ENCODE results near the gene NDUFA5. TPM values are rescaled to one million over a fixed set of nuclear protein-coding genes. Genes with fewer than 3 reads are reported as not detected.

The NDUFA5 gene
- total RNA-seq, 4 donors from 2014 or later, result 107 to 129 (median 124) TPM

GRCh38 chr7:123548406-123548805, 9.2 kb downstream of the NDUFA5 start:
- intact Hi-C loops (cut with DNase I), result no loop called here
- H3K9me3 ChIP-seq, result no peaks in the 10 kb centered on the region
- TF ChIP-seq POLR2A (IDR thresholded peaks at IDR 0.05) (no peak), CTCF (IDR thresholded peaks at IDR 0.05) (no peak)
- no peak for DNase-seq
- no peaks in the 10 kb centered on the region for H3K27me3 ChIP-seq
- H3K27ac ChIP-seq, result no peak overlapping the region
- WGBS, 2 donors, result 83 to 86% methylated on average over 1 of the region's 1 CpG
- H3K4me1 ChIP-seq, result no peaks in the 10 kb centered on the region
- peaks cover 0 to 11% of the 10 kb centered on the region in 2 donors for H3K36me3 ChIP-seq
- no peak overlapping the region for H3K4me3 ChIP-seq (replicated peaks in 1 of 3)

GRCh38 chr7:123539871-123540270, 17.7 kb downstream of the NDUFA5 start:
- Histone ChIP-seq H3K9me3 (no peaks in the 10 kb centered on the region), H3K27me3 (no peaks in the 10 kb centered on the region), H3K4me3 (replicated peaks in 1 of 3) (no peak overlapping the region), H3K36me3 (no peaks in the 10 kb centered on the region), H3K4me1 (no peaks in the 10 kb centered on the region), H3K27ac (no peak overlapping the region)
- DNase-seq, result no peak
- WGBS, 2 donors, result 74 to 80% methylated on average over 1 of the region's 1 CpG
- no peak for TF ChIP-seq CTCF (IDR thresholded peaks at IDR 0.05)
- no peak for TF ChIP-seq POLR2A (IDR thresholded peaks at IDR 0.05)
- intact Hi-C loops (cut with DNase I), result loop anchor here (5.0 kb wide), 1 partner anchor 48 kb away; no protein-coding TSS in a partner anchor

GRCh38 chr7:123538897-123539296, 18.7 kb downstream of the NDUFA5 start:
- no peak overlapping the region for H3K27ac ChIP-seq
- no peaks in the 10 kb centered on the region for H3K4me1 ChIP-seq
- no peaks in the 10 kb centered on the region for H3K9me3 ChIP-seq
- H3K27me3 ChIP-seq, result no peaks in the 10 kb centered on the region
- 95 to 99% methylated on average over 1 of the region's 1 CpG for WGBS, 2 donors
- DNase-seq, result no peak
- no peak overlapping the region for H3K4me3 ChIP-seq (replicated peaks in 1 of 3)
- intact Hi-C loops (cut with DNase I), result loop anchor here (5.0 kb wide), 1 partner anchor 47 kb away; no protein-coding TSS in a partner anchor
- no peaks in the 10 kb centered on the region for H3K36me3 ChIP-seq
- TF ChIP-seq POLR2A (IDR thresholded peaks at IDR 0.05), result no peak
- no peak for TF ChIP-seq CTCF (IDR thresholded peaks at IDR 0.05)

- no peak for TF ChIP-seq POLR2A (IDR thresholded peaks at IDR 0.05)
- no peak for TF ChIP-seq CTCF (IDR thresholded peaks at IDR 0.05)
- Histone ChIP-seq H3K36me3 (no peaks in the 10 kb centered on the region), H3K4me1 (no peaks in the 10 kb centered on the region), H3K9me3 (no peaks in the 10 kb centered on the region), H3K27ac (no peak overlapping the region), H3K4me3 (replicated peaks in 1 of 3) (no peak overlapping the region), H3K27me3 (no peaks in the 10 kb centered on the region)
- DNase-seq, result no peak
- intact Hi-C loops (cut with DNase I), result loop anchor here (5.0 kb wide), 1 partner anchor 46 kb away; no protein-coding TSS in a partner anchor
- 74 to 86% methylated on average over 7 of the region's 7 CpGs for WGBS, 2 donors
Measured at GRCh38 chr7:123538189-123538714, 19.4 kb downstream of the NDUFA5 start.

- Histone ChIP-seq H3K27ac (no peak overlapping the region), H3K27me3 (no peaks in the 10 kb centered on the region), H3K4me3 (replicated peaks in 1 of 3) (no peak overlapping the region), H3K36me3 (no peaks in the 10 kb centered on the region), H3K9me3 (no peaks in the 10 kb centered on the region), H3K4me1 (no peaks in the 10 kb centered on the region)
- intact Hi-C loops (cut with DNase I), result loop anchor here (5.0 kb wide), 1 partner anchor 45 kb away; no protein-coding TSS in a partner anchor
- 24 to 50% methylated on average over 3 of the region's 3 CpGs for WGBS, 2 donors
- no peak for TF ChIP-seq POLR2A (IDR thresholded peaks at IDR 0.05)
- peak in 4 of 6 experiments; percentile 38 to 72 (median 53) for TF ChIP-seq CTCF (IDR thresholded peaks at IDR 0.05)
- DNase-seq, result no peak
Measured at GRCh38 chr7:123537026-123537642, 20.5 kb downstream of the NDUFA5 start.

Data from thyroid gland (tissue), 4 donors.